ENCODE measurements around the gene VPS39.

Gene VPS39

DNA sequence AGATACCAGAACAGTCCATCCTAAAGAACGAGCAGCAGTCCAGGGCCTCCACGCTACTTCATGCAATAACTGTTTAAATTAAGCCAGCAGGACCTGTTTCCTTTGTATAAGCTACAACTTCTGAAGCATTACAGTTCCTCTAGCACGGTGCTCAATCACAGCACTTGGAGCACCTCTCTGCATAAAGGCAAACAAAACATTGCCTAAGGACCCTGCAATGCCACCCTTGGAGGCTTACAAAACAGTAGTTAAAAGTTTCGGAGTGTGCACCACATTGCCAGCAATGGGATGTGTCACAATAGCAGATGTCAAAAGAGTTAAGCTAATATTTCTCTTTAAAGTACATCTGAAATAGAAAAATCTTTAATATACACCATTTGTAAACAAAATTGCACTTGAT, 2.6 kb upstream of the VPS39 start:
- no peak for DNase-seq (ENCODE audit: extremely low read depth, insufficient read length)
- H3K27me3 ChIP-seq (replicated peaks; ENCODE audit: control insufficient read depth, insufficient read depth, low read length) = no peaks in the 10 kb centered on the region
- H3K4me3 ChIP-seq (replicated peaks; ENCODE audit: low read depth, low read length) = no peak overlapping the region
- TF ChIP-seq, protein P1, sequence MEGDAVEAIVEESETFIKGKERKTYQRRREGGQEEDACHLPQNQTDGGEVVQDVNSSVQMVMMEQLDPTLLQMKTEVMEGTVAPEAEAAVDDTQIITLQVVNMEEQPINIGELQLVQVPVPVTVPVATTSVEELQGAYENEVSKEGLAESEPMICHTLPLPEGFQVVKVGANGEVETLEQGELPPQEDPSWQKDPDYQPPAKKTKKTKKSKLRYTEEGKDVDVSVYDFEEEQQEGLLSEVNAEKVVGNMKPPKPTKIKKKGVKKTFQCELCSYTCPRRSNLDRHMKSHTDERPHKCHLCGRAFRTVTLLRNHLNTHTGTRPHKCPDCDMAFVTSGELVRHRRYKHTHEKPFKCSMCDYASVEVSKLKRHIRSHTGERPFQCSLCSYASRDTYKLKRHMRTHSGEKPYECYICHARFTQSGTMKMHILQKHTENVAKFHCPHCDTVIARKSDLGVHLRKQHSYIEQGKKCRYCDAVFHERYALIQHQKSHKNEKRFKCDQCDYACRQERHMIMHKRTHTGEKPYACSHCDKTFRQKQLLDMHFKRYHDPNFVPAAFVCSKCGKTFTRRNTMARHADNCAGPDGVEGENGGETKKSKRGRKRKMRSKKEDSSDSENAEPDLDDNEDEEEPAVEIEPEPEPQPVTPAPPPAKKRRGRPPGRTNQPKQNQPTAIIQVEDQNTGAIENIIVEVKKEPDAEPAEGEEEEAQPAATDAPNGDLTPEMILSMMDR (IDR thresholded peaks at IDR 0.05; ENCODE audit: insufficient read depth, low read length, poor library complexity, severe bottlenecking) = no peak
- no peaks in the 10 kb centered on the region; the same call in 1 of the 2 replicates for H3K36me3 ChIP-seq (ENCODE audit: control insufficient read depth, insufficient read depth, low read length)

- no peaks in the 10 kb centered on the region; the same call in 1 of the 2 replicates for H3K36me3 ChIP-seq (ENCODE audit: control insufficient read depth, insufficient read depth, low read length)
- no peaks in the 10 kb centered on the region for H3K27me3 ChIP-seq (replicated peaks; ENCODE audit: control insufficient read depth, insufficient read depth, low read length)
- no peak for DNase-seq (ENCODE audit: extremely low read depth, insufficient read length)
- TF ChIP-seq, protein P1 (IDR thresholded peaks at IDR 0.05; ENCODE audit: insufficient read depth, low read length, poor library complexity, severe bottlenecking) = no peak
- H3K4me3 ChIP-seq (replicated peaks; ENCODE audit: low read depth, low read length) = no peak overlapping the region
Measured at GRCh38 chr15:42206406-42206805, 1.7 kb downstream of the VPS39 start.

- no peak for DNase-seq (ENCODE audit: extremely low read depth, insufficient read length)
- TF ChIP-seq, protein P1 (IDR thresholded peaks at IDR 0.05; ENCODE audit: insufficient read depth, low read length, poor library complexity, severe bottlenecking) = no peak
- Histone ChIP-seq H3K36me3 (ENCODE audit: control insufficient read depth, insufficient read depth, low read length) (no peaks in the 10 kb centered on the region; the same call in 1 of the 2 replicates), H3K4me3 (replicated peaks; ENCODE audit: low read depth, low read length) (no peak overlapping the region), H3K27me3 (replicated peaks; ENCODE audit: control insufficient read depth, insufficient read depth, low read length) (no peaks in the 10 kb centered on the region)
Measured at GRCh38 chr15:42203891-42204290, 4.2 kb downstream of the VPS39 start.

- DNase-seq (ENCODE audit: extremely low read depth, insufficient read length) = no peak
- peaks cover 2% of the 10 kb centered on the region; the same call in 1 of the 2 replicates for H3K36me3 ChIP-seq (ENCODE audit: control insufficient read depth, insufficient read depth, low read length)
- TF ChIP-seq, protein P1 (IDR thresholded peaks at IDR 0.05; ENCODE audit: insufficient read depth, low read length, poor library complexity, severe bottlenecking) = no peak
- no peak overlapping the region for H3K4me3 ChIP-seq (replicated peaks; ENCODE audit: low read depth, low read length)
- H3K27me3 ChIP-seq (replicated peaks; ENCODE audit: control insufficient read depth, insufficient read depth, low read length) = no peaks in the 10 kb centered on the region
Measured at GRCh38 chr15:42202653-42203052, 5.5 kb downstream of the VPS39 start.

DNA sequence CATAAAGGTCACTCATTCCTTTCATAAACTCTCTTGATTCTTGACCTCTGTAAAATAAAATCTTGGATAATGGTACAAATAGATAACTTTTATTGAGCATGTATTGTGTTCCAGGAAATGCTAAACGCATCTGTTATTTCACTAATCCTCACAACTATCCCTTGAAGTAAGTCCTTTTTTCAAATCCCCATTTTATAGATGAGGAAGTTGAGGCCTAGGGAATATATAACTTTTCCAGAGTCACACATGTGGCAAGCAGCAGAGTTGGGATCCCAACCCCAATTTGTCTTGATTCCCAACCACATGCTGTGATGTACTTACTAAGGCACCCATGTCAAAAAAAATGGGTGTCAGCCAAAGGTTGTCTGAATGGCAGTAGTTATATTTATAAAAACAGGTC, 6.3 kb downstream of the VPS39 start:
- TF ChIP-seq, protein P1 (IDR thresholded peaks at IDR 0.05; ENCODE audit: insufficient read depth, low read length, poor library complexity, severe bottlenecking) = no peak
- peaks cover 2% of the 10 kb centered on the region; the same call in 1 of the 2 replicates for H3K36me3 ChIP-seq (ENCODE audit: control insufficient read depth, insufficient read depth, low read length)
- DNase-seq (ENCODE audit: extremely low read depth, insufficient read length) = no peak
- no peak overlapping the region for H3K4me3 ChIP-seq (replicated peaks; ENCODE audit: low read depth, low read length)
- no peaks in the 10 kb centered on the region for H3K27me3 ChIP-seq (replicated peaks; ENCODE audit: control insufficient read depth, insufficient read depth, low read length)

DNA sequence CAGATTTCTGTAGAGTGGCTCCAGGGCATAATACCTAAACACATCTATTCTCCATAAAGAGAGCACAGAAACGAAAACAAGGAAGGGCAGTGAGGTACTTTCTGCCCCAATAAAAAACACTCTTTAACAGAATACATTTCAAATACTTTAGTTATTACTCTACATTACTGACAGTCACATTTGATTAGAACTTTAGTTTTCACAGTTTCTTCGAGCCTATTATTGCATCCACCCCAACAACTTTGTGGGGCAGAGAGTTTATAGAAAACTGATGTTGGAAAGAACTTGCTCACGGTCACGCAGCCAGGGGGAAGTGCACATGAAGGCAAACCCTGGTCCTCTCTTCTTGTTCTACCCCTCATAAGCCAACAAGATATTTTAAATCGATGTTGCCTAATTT, 9.0 kb downstream of the VPS39 start:
- TF ChIP-seq, protein P1 (IDR thresholded peaks at IDR 0.05; ENCODE audit: insufficient read depth, low read length, poor library complexity, severe bottlenecking) = no peak
- no peaks in the 10 kb centered on the region for H3K27me3 ChIP-seq (replicated peaks; ENCODE audit: control insufficient read depth, insufficient read depth, low read length)

More for the DNA sequence above, 9.0 kb downstream of the VPS39 start:
- Histone ChIP-seq H3K4me3 (replicated peaks; ENCODE audit: low read depth, low read length) (no peak overlapping the region), H3K36me3 (ENCODE audit: control insufficient read depth, insufficient read depth, low read length) (peaks cover 4% of the 10 kb centered on the region)
- no peak for DNase-seq (ENCODE audit: extremely low read depth, insufficient read length)
